Epithelial cell of prostate (primary cell): ENCODE measurements around the gene CA11.
A peak's percentile ranks its signal among the peaks of the same experiment; 100 is the strongest.

Experiments
- DNase-seq: peaks from one replicate; pipeline ENCODE4 v3.0.0-alpha.2; 2011; ENCODE audit warnings: low read depth, low spot score
- H3K27ac ChIP-seq: fragments of 450-650 bp; 2 replicates; pipeline ENCODE4 v1.5.1; 2017; ENCODE audit warnings: mild to moderate bottlenecking

The CA11 gene

DNA sequence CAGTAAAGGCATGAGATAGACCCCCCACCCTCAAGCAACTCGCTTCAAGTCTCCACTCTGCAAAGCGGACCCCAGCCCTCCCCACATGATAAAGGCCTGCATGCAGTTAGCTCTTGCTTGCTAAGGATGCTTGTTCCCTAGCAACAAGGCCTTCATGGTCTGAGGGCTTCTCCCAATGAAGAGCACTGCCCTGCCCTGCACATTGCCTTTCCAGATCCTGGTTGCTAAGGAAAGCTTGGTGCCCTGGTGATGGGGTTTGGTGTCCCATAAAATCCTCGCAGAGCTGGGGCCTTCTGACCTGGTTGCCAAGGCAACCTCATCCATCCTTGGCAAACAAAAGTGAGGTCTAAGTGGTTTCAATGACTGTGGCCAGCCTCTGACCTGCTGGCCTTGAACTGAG is 14.8 kb downstream of the CA11 start:
- H3K27ac ChIP-seq = no peak overlapping the region
- DNase-seq = no peak

GRCh38 chr19:48630296-48631063 is 15.5 kb downstream of the CA11 start:
- no peak overlapping the region for H3K27ac ChIP-seq
- DNase-seq = no peak

- no peak for DNase-seq
- H3K27ac ChIP-seq = no peak overlapping the region
Measured at GRCh38 chr19:48629599-48630295, 16.2 kb downstream of the CA11 start.

DNA sequence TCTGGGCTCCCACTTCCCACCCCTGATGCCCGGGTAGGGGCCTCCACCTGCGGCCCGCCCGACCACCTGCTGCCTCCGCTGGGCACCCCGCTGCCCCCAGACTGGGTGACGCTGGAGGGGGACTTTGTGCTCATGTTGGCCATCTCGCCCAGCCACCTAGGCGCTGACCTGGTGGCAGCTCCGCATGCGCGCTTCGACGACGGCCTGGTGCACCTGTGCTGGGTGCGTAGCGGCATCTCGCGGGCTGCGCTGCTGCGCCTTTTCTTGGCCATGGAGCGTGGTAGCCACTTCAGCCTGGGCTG is 16.7 kb downstream of the CA11 start:
- H3K27ac ChIP-seq = no peak overlapping the region
- no peak for DNase-seq

- no peak for DNase-seq
- no peak overlapping the region for H3K27ac ChIP-seq
Measured at GRCh38 chr19:48628486-48629296, 17.3 kb downstream of the CA11 start.

GRCh38 chr19:48627865-48628314 is 18.1 kb downstream of the CA11 start:
- H3K27ac ChIP-seq = no peak overlapping the region
- DNase-seq = no peak

DNA sequence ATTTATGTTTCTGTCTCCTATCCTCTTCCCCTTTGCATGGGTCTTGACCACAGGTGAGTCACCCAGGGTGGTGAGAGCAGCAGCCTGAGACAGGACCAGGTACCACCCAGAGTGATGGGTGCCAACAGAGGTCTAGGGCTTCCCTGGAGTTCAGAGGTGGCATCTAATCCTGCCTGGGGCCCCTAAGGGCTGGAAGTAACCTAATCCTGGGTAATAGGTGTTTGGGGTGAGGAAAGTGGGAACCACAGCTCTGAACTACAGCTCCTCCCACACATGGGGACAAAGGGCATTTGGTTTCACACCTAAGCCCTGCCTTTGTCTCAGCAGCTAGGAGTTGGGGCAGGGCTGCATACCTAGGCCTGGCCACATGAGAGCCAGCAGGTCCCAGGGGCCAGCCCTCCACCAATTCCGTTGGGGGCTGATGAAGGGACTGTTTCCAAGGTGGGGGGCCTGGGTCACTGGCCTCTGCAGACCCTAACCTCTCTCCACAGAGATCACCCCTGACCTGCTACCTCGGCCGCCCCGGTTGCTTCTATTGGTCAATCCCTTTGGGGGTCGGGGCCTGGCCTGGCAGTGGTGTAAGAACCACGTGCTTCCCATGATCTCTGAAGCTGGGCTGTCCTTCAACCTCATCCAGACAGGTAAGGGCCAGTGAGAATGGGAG is 18.7 kb downstream of the CA11 start:
- no peak for DNase-seq

GRCh38 chr19:48625891-48626327 is 20.1 kb downstream of the CA11 start:
- DNase-seq = no peak
- H3K27ac ChIP-seq = no peak overlapping the region

More for the DNA sequence above, 18.7 kb downstream of the CA11 start:
- no peak overlapping the region for H3K27ac ChIP-seq

GRCh38 chr19:48624791-48625723 is 20.9 kb downstream of the CA11 start:
- no peak for DNase-seq
- no peak overlapping the region for H3K27ac ChIP-seq

GRCh38 chr19:48624067-48624594 is 21.9 kb downstream of the CA11 start:
- DNase-seq = peak; percentile 59
- peak overlapping the region; percentile 41 for H3K27ac ChIP-seq

DNA sequence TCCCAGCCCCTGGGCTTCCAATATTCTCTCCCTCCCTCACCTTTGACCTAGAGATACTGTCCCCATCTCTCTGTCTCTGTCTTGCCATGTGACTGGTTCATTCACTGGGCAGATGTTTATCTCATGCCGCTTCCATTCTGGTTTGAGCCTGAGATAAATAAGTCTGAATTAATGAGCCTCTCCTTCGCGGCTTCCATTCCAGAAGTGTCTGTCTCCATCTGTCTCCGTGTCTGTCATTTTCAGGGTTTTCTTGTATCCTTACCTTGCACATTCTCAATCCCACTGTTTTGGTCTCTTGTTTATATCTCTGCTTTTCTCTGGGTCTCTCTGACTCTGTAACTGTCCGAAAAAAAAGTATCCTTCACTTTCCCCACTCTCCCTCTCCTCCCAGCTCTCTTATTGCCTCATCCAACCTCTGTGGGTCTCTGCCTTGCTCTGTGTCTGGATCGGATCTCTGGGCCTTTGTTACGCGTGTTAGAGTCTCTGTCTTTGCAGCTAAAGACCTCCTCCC is 22.4 kb downstream of the CA11 start:
- H3K27ac ChIP-seq = peak overlapping the region; percentile 41

GRCh38 chr19:48619692-48620585 is 26.0 kb downstream of the CA11 start:
- H3K27ac ChIP-seq = peak overlapping the region; percentile 85
- no peak for DNase-seq

More for the DNA sequence above, 22.4 kb downstream of the CA11 start:
- no peak for DNase-seq

DNA sequence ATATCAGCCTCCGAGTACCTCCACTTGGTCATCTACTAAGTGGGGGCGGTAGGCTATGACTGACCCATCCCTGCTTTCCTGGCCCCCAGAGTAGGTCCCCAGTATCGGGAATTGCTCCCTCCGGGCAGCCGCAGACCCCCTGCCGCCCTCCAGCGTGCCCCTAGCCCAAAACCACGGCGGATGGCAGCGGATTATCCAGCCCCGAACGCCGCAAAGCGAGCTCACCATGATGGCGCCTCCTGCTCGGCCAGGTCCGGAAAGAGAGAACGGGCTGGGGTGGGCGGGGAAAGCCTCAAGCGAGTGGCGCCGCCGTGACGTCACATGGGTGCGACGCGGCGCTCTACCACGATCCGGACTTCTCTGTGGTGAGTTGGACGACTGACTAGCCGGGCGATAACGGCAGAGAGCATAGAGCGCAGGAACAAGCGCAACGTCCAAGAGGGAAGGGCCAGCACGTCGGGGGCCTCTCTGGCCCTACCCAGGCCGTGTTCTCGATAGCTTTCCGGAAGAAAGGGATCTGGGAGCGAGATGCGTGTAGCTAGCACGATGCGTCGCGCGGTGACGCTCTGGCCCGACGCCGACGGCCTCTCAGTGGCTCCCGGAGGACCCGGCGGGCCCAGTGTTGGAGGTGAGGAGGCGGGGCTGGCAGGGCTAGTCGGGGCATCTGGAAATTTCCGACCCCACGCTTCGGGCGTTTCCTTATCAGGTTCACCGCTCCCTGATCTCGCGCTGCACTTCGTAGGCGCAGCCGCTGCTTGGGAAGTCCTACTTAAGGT is 26.9 kb downstream of the CA11 start, which contains the start of the genes RPL18 and SPHK2:
Gene RPL18, minus strand, starts transcription at position 263 of the 776 bp plus-strand sequence. Its CDS starts 35 bp downstream, at position 228.
Gene SPHK2, plus strand, starts transcription at position 591 of the 776 bp plus-strand sequence. CDS start 1,009 bp downstream, outside the sequence.
- DNase-seq = peak; percentile 97
- peak within 1 kb of the TSS; percentile 85 for H3K27ac ChIP-seq

GRCh38 chr19:48618278-48618915 is 27.6 kb downstream of the CA11 start:
- H3K27ac ChIP-seq = peak overlapping the region; percentile 85
- no peak for DNase-seq

- DNase-seq = no peak
Measured at GRCh38 chr19:48617146-48617937, 28.6 kb downstream of the CA11 start.

More at GRCh38 chr19:48617146-48617937, 28.6 kb downstream of the CA11 start:
- peak overlapping the region; percentile 85 for H3K27ac ChIP-seq
